ENCODE data around the gene ELAVL1. TPM values are rescaled to one million over a fixed set of nuclear protein-coding genes. Genes with fewer than 3 reads are reported as not detected.

The ELAVL1 gene
- total RNA-seq, 1 experiment from 2014 or later, result 58.1 TPM

- no peak overlapping the region for H3K4me3 Mint-ChIP-seq (ENCODE audit: unreplicated experiment)
- POLR2A ChIA-PET, result no interaction called here
- peaks cover 5% of the 10 kb centered on the region for H3K4me1 Mint-ChIP-seq (ENCODE audit: insufficient read depth, unreplicated experiment)
- no peak for TF ChIP-seq CTCF (IDR thresholded peaks at IDR 0.05; ENCODE audit: unreplicated experiment)
- H3K27me3 Mint-ChIP-seq (ENCODE audit: insufficient read depth, unreplicated experiment), result no peaks in the 10 kb centered on the region
- H3K36me3 Mint-ChIP-seq (ENCODE audit: insufficient read depth, unreplicated experiment), result peaks cover 35% of the 10 kb centered on the region
- no peak overlapping the region for H3K27ac Mint-ChIP-seq (ENCODE audit: low read depth, unreplicated experiment)
- BruUV-seq (replicated peaks), result no TSS peak
- DNase-seq (ENCODE audit: unreplicated experiment), result no peak
- intact Hi-C loops (cut with micrococcal nuclease), result no loop called here
- CTCF ChIA-PET, result interaction anchor here (0.8 kb wide), 1 partner anchor 47 kb away, joined by 4 read pairs; no protein-coding TSS in a partner anchor
- no peaks in the 10 kb centered on the region for H3K9me3 Mint-ChIP-seq (ENCODE audit: unreplicated experiment)
These were observed 49.7 kb downstream of the ELAVL1 start for GRCh38 chr19:7955696-7956095.

GRCh38 chr19:7953576-7953975 is 51.9 kb downstream of the ELAVL1 start:
- no peak for DNase-seq (ENCODE audit: unreplicated experiment)
- BruUV-seq (replicated peaks), result no TSS peak
- no peak for TF ChIP-seq CTCF (IDR thresholded peaks at IDR 0.05; ENCODE audit: unreplicated experiment)
- intact Hi-C loops (cut with micrococcal nuclease), result no loop called here
- Mint-ChIP-seq H3K27me3 (ENCODE audit: insufficient read depth, unreplicated experiment) (no peaks in the 10 kb centered on the region), H3K4me3 (ENCODE audit: unreplicated experiment) (no peak overlapping the region), H3K9me3 (ENCODE audit: unreplicated experiment) (no peaks in the 10 kb centered on the region), H3K36me3 (ENCODE audit: insufficient read depth, unreplicated experiment) (peaks cover 28% of the 10 kb centered on the region), H3K27ac (ENCODE audit: low read depth, unreplicated experiment) (no peak overlapping the region), H3K4me1 (ENCODE audit: insufficient read depth, unreplicated experiment) (peaks cover 5% of the 10 kb centered on the region)
- POLR2A ChIA-PET, result interaction anchor here (2.4 kb wide), 1 partner anchor 10 kb away, joined by 9 read pairs; the partner anchor contains the start of gene TIMM44
- CTCF ChIA-PET, result interaction anchor here (0.7 to 3.9 kb wide), 2 partner anchors 9 to 27 kb away, joined by 3 to 32 read pairs; partner anchors contain the start of gene TIMM44

DNA sequence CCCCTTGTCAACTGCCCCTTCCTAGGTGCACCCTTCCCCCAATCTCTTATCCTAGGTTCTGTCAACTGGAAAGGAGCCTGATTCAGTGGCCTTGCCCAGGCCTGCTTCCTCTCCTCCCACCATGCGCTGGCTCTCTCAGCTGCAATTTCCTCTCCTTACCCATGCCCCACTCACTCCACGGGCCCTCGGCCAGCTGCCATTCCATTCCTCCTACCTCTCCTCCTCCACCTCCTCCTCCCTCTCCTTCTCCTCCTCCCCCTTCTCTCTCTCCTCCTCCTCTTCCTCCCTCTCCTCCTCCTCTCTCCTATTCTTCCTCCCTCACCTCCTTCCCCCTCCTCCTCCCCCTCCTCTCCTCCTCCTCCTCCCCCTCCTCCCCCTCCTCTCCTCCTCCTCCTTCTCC is 52.4 kb downstream of the ELAVL1 start:
- BruUV-seq (replicated peaks), result no TSS peak
- peak; percentile 53 for DNase-seq (ENCODE audit: unreplicated experiment)
- Mint-ChIP-seq H3K4me1 (ENCODE audit: insufficient read depth, unreplicated experiment) (peaks cover 5% of the 10 kb centered on the region), H3K27me3 (ENCODE audit: insufficient read depth, unreplicated experiment) (no peaks in the 10 kb centered on the region), H3K4me3 (ENCODE audit: unreplicated experiment) (no peak overlapping the region), H3K36me3 (ENCODE audit: insufficient read depth, unreplicated experiment) (peaks cover 28% of the 10 kb centered on the region), H3K27ac (ENCODE audit: low read depth, unreplicated experiment) (no peak overlapping the region), H3K9me3 (ENCODE audit: unreplicated experiment) (no peaks in the 10 kb centered on the region)
- intact Hi-C loops (cut with micrococcal nuclease), result no loop called here
- CTCF ChIA-PET, result interaction anchor here (0.6 to 3.9 kb wide), 2 partner anchors 9 to 1872 kb away, joined by 3 to 32 read pairs; partner anchors contain the start of gene TIMM44
- TF ChIP-seq CTCF (IDR thresholded peaks at IDR 0.05; ENCODE audit: unreplicated experiment), result no peak
- POLR2A ChIA-PET, result interaction anchor here (2.4 kb wide), 1 partner anchor 10 kb away, joined by 9 read pairs; the partner anchor contains the start of gene TIMM44

DNA sequence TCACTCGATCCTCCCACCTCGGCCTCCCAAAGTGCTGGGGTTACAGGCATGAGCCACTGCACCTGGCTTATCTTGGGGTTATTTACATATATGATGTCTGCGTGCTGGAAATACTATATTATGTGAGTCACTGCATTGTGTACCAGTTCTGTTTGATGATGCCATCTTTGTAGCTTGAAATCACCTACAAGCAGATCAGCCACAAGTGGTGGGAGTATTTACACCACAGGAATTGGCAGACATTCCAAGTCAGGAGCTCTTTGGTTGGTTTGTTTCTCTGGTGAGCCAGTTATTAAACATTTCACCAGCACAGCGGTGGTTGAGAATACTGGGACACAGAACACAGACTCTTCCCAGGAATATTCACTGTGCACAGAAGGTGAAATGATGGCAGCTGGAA is 57.5 kb downstream of the ELAVL1 start:
- intact Hi-C loops (cut with micrococcal nuclease), result no loop called here
- Mint-ChIP-seq H3K4me1 (ENCODE audit: insufficient read depth, unreplicated experiment) (peaks cover 8% of the 10 kb centered on the region), H3K27me3 (ENCODE audit: insufficient read depth, unreplicated experiment) (no peaks in the 10 kb centered on the region), H3K4me3 (ENCODE audit: unreplicated experiment) (no peak overlapping the region), H3K27ac (ENCODE audit: low read depth, unreplicated experiment) (no peak overlapping the region), H3K9me3 (ENCODE audit: unreplicated experiment) (no peaks in the 10 kb centered on the region), H3K36me3 (ENCODE audit: insufficient read depth, unreplicated experiment) (peaks cover 15% of the 10 kb centered on the region)
- TF ChIP-seq CTCF (IDR thresholded peaks at IDR 0.05; ENCODE audit: unreplicated experiment), result no peak
- BruUV-seq (replicated peaks), result no TSS peak
- peak; percentile 40 for DNase-seq (ENCODE audit: unreplicated experiment)
- CTCF ChIA-PET, result interaction anchor here (1.2 kb wide), 1 partner anchor 54 kb away, joined by 4 read pairs; no protein-coding TSS in a partner anchor
- POLR2A ChIA-PET, result no interaction called here

Data from MCF 10A (cell line).